ENCODE measurements around the gene OR2T27. TPM values are rescaled to one million over a fixed set of nuclear protein-coding genes. Genes with fewer than 3 reads are reported as not detected.

The OR2T27 gene, protein sequence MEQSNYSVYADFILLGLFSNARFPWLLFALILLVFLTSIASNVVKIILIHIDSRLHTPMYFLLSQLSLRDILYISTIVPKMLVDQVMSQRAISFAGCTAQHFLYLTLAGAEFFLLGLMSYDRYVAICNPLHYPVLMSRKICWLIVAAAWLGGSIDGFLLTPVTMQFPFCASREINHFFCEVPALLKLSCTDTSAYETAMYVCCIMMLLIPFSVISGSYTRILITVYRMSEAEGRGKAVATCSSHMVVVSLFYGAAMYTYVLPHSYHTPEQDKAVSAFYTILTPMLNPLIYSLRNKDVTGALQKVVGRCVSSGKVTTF
- total RNA-seq = not detected in 2 replicates

GRCh38 chr1:248655354-248655753, at the start of gene OR2T27:
Gene OR2T27 (minus strand): TSS chr1:248655528. CDS start chr1:248650884, 4,644 bp downstream.

GRCh38 chr1:248702714-248703113, 47.4 kb upstream of the OR2T27 start, which contains the start of gene OR14I1:
Gene OR14I1 (minus strand): TSS chr1:248702766.

DNA sequence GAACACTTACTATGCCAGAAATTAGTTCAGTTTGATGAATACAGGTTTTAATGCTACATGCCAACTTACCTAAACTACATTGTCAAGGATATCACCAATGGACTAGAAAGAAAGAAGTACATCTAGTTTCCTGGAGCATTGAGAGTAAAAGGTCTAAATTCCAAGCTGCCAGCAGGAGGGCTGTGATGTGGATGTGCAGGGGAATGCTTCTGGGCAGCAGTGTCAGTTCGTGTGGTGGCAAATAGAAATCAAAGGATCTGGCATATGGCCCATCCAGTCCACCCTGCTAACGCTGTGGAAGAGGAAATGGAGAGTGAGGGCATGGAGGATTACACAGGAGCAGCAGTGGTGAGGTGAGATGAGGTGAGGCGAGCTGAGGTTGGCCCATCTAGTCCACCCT, 10.2 kb downstream of the OR2T27 start, which contains the start of gene OR2T35:
OR2T35 (minus strand) TSS at position 101 of the 400 bp plus-strand sequence. CDS start 6,020 bp downstream, outside the sequence.

GRCh38 chr1:248634991-248635390, 20.3 kb downstream of the OR2T27 start, which contains the start of gene OR2T11:
Gene OR2T11 (minus strand): TSS chr1:248635091. CDS start chr1:248627128, 7,963 bp downstream.

Other genes starting within 250 kb of the OR2T27 start
- gene OR2T2, start 209.9 kb downstream of the OR2T27 start, total RNA-seq = not detected in 2 replicates
- not detected in 2 replicates for gene OR2T3, start 182.2 kb downstream of the OR2T27 start, total RNA-seq
- gene OR2T5, start 166.9 kb downstream of the OR2T27 start, total RNA-seq = not detected in 2 replicates
- not detected in 2 replicates for gene OR2G6, start 147.5 kb downstream of the OR2T27 start, total RNA-seq
- gene OR2T29, start 92.8 kb downstream of the OR2T27 start, total RNA-seq = not detected in 2 replicates
- gene OR2T34, start 80.8 kb downstream of the OR2T27 start, total RNA-seq = not detected in 2 replicates
- not detected in 2 replicates for gene OR2T10, start 57.8 kb downstream of the OR2T27 start, total RNA-seq
- gene OR2T11, start 20.4 kb downstream of the OR2T27 start, total RNA-seq = not detected in 2 replicates
- gene OR2T35, start 10.2 kb downstream of the OR2T27 start, total RNA-seq = not detected in 2 replicates
- gene OR14I1, start 47.2 kb upstream of the OR2T27 start, total RNA-seq = not detected in 2 replicates
- gene LYPD8, start 100.2 kb upstream of the OR2T27 start, total RNA-seq = not detected in 2 replicates
- gene SH3BP5L, start 170.4 kb upstream of the OR2T27 start, total RNA-seq = 19.4 and 19.6 TPM in 2 replicates
- 14.3 and 17.2 TPM in 2 replicates for gene ZNF672, start 182.7 kb upstream of the OR2T27 start, total RNA-seq
- gene ZNF692, start 203.6 kb upstream of the OR2T27 start, total RNA-seq = 4.3 and 7.2 TPM in 2 replicates